Prostate gland (tissue), 2 donors: ENCODE results near the gene WWTR1. TPM values are rescaled to one million over a fixed set of nuclear protein-coding genes. Genes with fewer than 3 reads are reported as not detected.

Experiments used
- DNase-seq: peaks from one replicate; pipeline ENCODE4 v3.0.0-alpha.2; 2019; ENCODE audit warnings: low spot score
- H3K27ac ChIP-seq, 2 donors: fragments of 200-600 bp; sonication (generic); 2 replicates each; pipeline ENCODE4 v1.5.1; 2017 to 2019
- H3K27me3 ChIP-seq: fragments of 200-600 bp; sonication (generic); replicated peaks from 2 replicates; pipeline ENCODE4 v1.5.1; 2019; ENCODE audit not compliant: insufficient read depth
- H3K36me3 ChIP-seq, 2 donors: fragments of 200-600 bp; sonication (generic); 1 replicate in 1 of 2; 2 replicates in 1 of 2; pipeline versions ENCODE4 v1.5.1 to v1.8.1; 2017 to 2019
- H3K4me1 ChIP-seq: fragments of 200-600 bp; sonication (generic); replicated peaks from 2 replicates; pipeline ENCODE4 v1.5.1; 2019
- H3K4me3 ChIP-seq, 2 donors: fragments of 200-600 bp; sonication (generic); 2 replicates each; pipeline ENCODE4 v1.5.1; 2017 to 2019
- H3K9me3 ChIP-seq: fragments of 200-600 bp; sonication (generic); 2 replicates; pipeline ENCODE4 v1.5.1; 2017
- CTCF ChIP-seq, 4 experiments: fragments of 200-600 bp in 2 of 4; fragments of 450-650 bp in 2 of 4; sonication (generic) in 2 of 4; IDR thresholded peaks; 1 replicate in 3 of 4; 2 replicates in 1 of 4; pipeline ENCODE4 v1.5.1; 2016 to 2019; ENCODE audit warnings: antibody characterized with exemption in 4 of 4, mild to moderate bottlenecking in 2 of 4, moderate library complexity in 2 of 4
- POLR2A ChIP-seq: fragments of 450-650 bp; IDR thresholded peaks from one replicate; pipeline ENCODE4 v1.6.1; 2016; ENCODE audit warnings: antibody characterized with exemption, mild to moderate bottlenecking
- POLR2AphosphoS5 ChIP-seq: sonication (generic); formaldehyde crosslinking; IDR thresholded peaks from one replicate; pipeline ENCODE4 v1.6.1; 2017; ENCODE audit warnings: antibody characterized with exemption
- WGBS: methylation state at CpG from one replicate; pipeline ENCODE4 v1.1.5; 2018; 5-methylcytosine and 5-hydroxymethylcytosine counted together
- intact Hi-C: fragments of 100-400 bp; cut with DNase I; formaldehyde crosslinking; loops from one replicate; pipeline ENCODE4 v1.14.2; 2022
- total RNA-seq, 2 donors: library from RNA; depleted of rRNA; stranded (reverse); fragments of >200 nt; gene quantifications; one replicate each; pipeline ENCODE4 v1.1.0, GENCODE V29; 2016

WWTR1 gene
- total RNA-seq, 2 donors from 2014 or later = 47.5 to 79.4 TPM

- no peak overlapping the region for H3K4me3 ChIP-seq
- no peak for DNase-seq
- no peaks in the 10 kb centered on the region for H3K9me3 ChIP-seq
- TF ChIP-seq POLR2A (no peak), CTCF (IDR thresholded peaks at IDR 0.05) (no peak), POLR2AphosphoS5 (no peak)
- intact Hi-C loops = no loop called here
- no peaks in the 10 kb centered on the region for H3K27me3 ChIP-seq
- no peaks in the 10 kb centered on the region for H3K36me3 ChIP-seq
- 40% methylated on average over 9 of the region's 9 CpGs for WGBS
- peak overlapping the region; percentile 9 to 28 for H3K27ac ChIP-seq
- H3K4me1 ChIP-seq = no peaks in the 10 kb centered on the region
Observed at GRCh38 chr3:149547413-149547812, 110.4 kb downstream of the WWTR1 start.

- H3K4me1 ChIP-seq = no peaks in the 10 kb centered on the region
- TF ChIP-seq POLR2AphosphoS5 (no peak), CTCF (IDR thresholded peaks at IDR 0.05) (no peak), POLR2A (no peak)
- H3K27ac ChIP-seq = no peak overlapping the region
- DNase-seq = no peak
- H3K36me3 ChIP-seq = peaks cover 0 to 3% of the 10 kb centered on the region in 2 donors
- no peaks in the 10 kb centered on the region for H3K9me3 ChIP-seq
- no peaks in the 10 kb centered on the region for H3K27me3 ChIP-seq
- no peak overlapping the region for H3K4me3 ChIP-seq
- intact Hi-C loops = no loop called here
- 94% methylated on average over 2 of the region's 2 CpGs for WGBS
Observed at GRCh38 chr3:149545049-149545448, 112.8 kb downstream of the WWTR1 start.

GRCh38 chr3:149542375-149543312, 115.2 kb downstream of the WWTR1 start:
- H3K27ac ChIP-seq = no peak overlapping the region

GRCh38 chr3:149541091-149541491, 116.7 kb downstream of the WWTR1 start:
- no peaks in the 10 kb centered on the region for H3K9me3 ChIP-seq
- intact Hi-C loops = no loop called here
- H3K4me3 ChIP-seq = no peak overlapping the region
- H3K27ac ChIP-seq = no peak overlapping the region
- no peak for DNase-seq
- TF ChIP-seq CTCF (IDR thresholded peaks at IDR 0.05) = no peak
- TF ChIP-seq POLR2AphosphoS5 = no peak
- TF ChIP-seq POLR2A = no peak
- H3K36me3 ChIP-seq = peaks cover 0 to 3% of the 10 kb centered on the region in 2 donors
- H3K4me1 ChIP-seq = no peaks in the 10 kb centered on the region
- 66% methylated on average over 3 of the region's 3 CpGs for WGBS
- no peaks in the 10 kb centered on the region for H3K27me3 ChIP-seq

More at GRCh38 chr3:149542375-149543312, 115.2 kb downstream of the WWTR1 start:
- whole genome bisulfite sequencing = 74% methylated on average over 9 of the region's 9 CpGs
- no peaks in the 10 kb centered on the region for H3K9me3 ChIP-seq
- intact Hi-C loops = no loop called here
- DNase-seq = no peak
- peaks cover 0 to 3% of the 10 kb centered on the region in 2 donors for H3K36me3 ChIP-seq
- no peaks in the 10 kb centered on the region for H3K4me1 ChIP-seq
- TF ChIP-seq POLR2A = no peak
- TF ChIP-seq CTCF (IDR thresholded peaks at IDR 0.05) = no peak
- TF ChIP-seq POLR2AphosphoS5 = peak; percentile 65
- no peak overlapping the region for H3K4me3 ChIP-seq
- no peaks in the 10 kb centered on the region for H3K27me3 ChIP-seq

GRCh38 chr3:149538371-149538770, 119.5 kb downstream of the WWTR1 start:
- H3K9me3 ChIP-seq = no peaks in the 10 kb centered on the region
- WGBS = 100% methylated on average over 1 of the region's 1 CpG
- TF ChIP-seq CTCF (IDR thresholded peaks at IDR 0.05) (no peak), POLR2A (no peak), POLR2AphosphoS5 (no peak)
- DNase-seq = no peak
- H3K27me3 ChIP-seq = no peaks in the 10 kb centered on the region
- H3K4me1 ChIP-seq = no peaks in the 10 kb centered on the region
- intact Hi-C loops = no loop called here
- no peak overlapping the region for H3K4me3 ChIP-seq
- H3K27ac ChIP-seq = no peak overlapping the region
- H3K36me3 ChIP-seq = peaks cover 0 to 3% of the 10 kb centered on the region in 2 donors
